HepG2 (cell line): ENCODE results near the gene SYCE3. TPM values are rescaled to one million over a fixed set of nuclear protein-coding genes. Genes with fewer than 3 reads are reported as not detected.
A peak's percentile ranks its signal among the peaks of the same experiment; 100 is the strongest.

Source experiments
- ARID3A ChIP-seq: IDR thresholded peaks from 2 replicates; pipeline ENCODE4 v1.6.1; 2012; ENCODE audit warnings: low read depth, low read length, improper control_type of control experiment
- BCL3 ChIP-seq: sonication (generic); formaldehyde crosslinking; IDR thresholded peaks from 2 replicates; pipeline ENCODE4 v1.5.1; 2020; ENCODE audit warnings: mild to moderate bottlenecking, missing genetic modification reagents, moderate library complexity
- CCDC6 ChIP-seq: sonication (generic); formaldehyde crosslinking; IDR thresholded peaks from 2 replicates; pipeline ENCODE4 v1.8.1; 2022; ENCODE audit warnings: mild to moderate bottlenecking, missing genetic modification reagents, moderate library complexity
- HDAC6 ChIP-seq: fragments of 200-600 bp; sonication (generic); IDR thresholded peaks from 2 replicates; pipeline ENCODE4 v1.7.0; 2017; ENCODE audit warnings: mild to moderate bottlenecking, antibody characterized with exemption, low read length, low read depth
- NCOR1 ChIP-seq: fragments of 200-600 bp; sonication (generic); IDR thresholded peaks from 2 replicates; pipeline ENCODE4 v1.7.0; 2017; ENCODE audit warnings: antibody characterized with exemption, low read length, borderline replicate concordance
- ONECUT2 ChIP-seq: sonication (generic); formaldehyde crosslinking; IDR thresholded peaks from 2 replicates; pipeline ENCODE4 v1.4.0; 2020; ENCODE audit warnings: missing genetic modification reagents
- POLR2G ChIP-seq: fragments of 200-400 bp; formaldehyde crosslinking; IDR thresholded peaks from 2 replicates; pipeline ENCODE4 v1.6.1; 2018; ENCODE audit warnings: mild to moderate bottlenecking, low read depth, low read length, moderate library complexity
- SCMH1 ChIP-seq: sonication (generic); formaldehyde crosslinking; IDR thresholded peaks from 2 replicates; pipeline ENCODE4 v1.9.0; 2021; ENCODE audit warnings: missing genetic modification reagents, mild to moderate bottlenecking, borderline replicate concordance
- UBTF ChIP-seq: sonication (generic); formaldehyde crosslinking; IDR thresholded peaks from 2 replicates; pipeline ENCODE4 v1.4.0; 2020; ENCODE audit warnings: mild to moderate bottlenecking, missing genetic modification reagents
- ZNF10 ChIP-seq: sonication (generic); formaldehyde crosslinking; IDR thresholded peaks from 2 replicates; pipeline ENCODE4 v1.4.0; 2020; ENCODE audit warnings: mild to moderate bottlenecking, low read depth, missing genetic modification reagents, borderline replicate concordance
- ZNF274 ChIP-seq: sonication (generic); formaldehyde crosslinking; IDR thresholded peaks from 2 replicates; pipeline ENCODE4 v1.5.1; 2020; ENCODE audit warnings: mild to moderate bottlenecking, missing genetic modification reagents
- ZNF367 ChIP-seq: sonication (generic); formaldehyde crosslinking; IDR thresholded peaks from 2 replicates; pipeline ENCODE4 v1.4.0; 2020; ENCODE audit warnings: missing genetic modification reagents, borderline replicate concordance
- ZNF576 ChIP-seq: sonication (generic); formaldehyde crosslinking; IDR thresholded peaks from 2 replicates; pipeline ENCODE4 v1.4.0; 2020; ENCODE audit warnings: mild to moderate bottlenecking, missing genetic modification reagents
- ZNF597 ChIP-seq: sonication (generic); formaldehyde crosslinking; IDR thresholded peaks from 2 replicates; pipeline ENCODE4 v1.5.0; 2020; ENCODE audit warnings: missing genetic modification reagents
- ZNF703 ChIP-seq: sonication (generic); formaldehyde crosslinking; IDR thresholded peaks from 2 replicates; pipeline ENCODE4 v1.5.1; 2020; ENCODE audit warnings: missing genetic modification reagents, mild to moderate bottlenecking, moderate library complexity, borderline replicate concordance
- ZNF781 ChIP-seq: sonication (generic); formaldehyde crosslinking; IDR thresholded peaks from 2 replicates; pipeline ENCODE4 v1.5.1; 2020; ENCODE audit warnings: borderline replicate concordance, mild to moderate bottlenecking, missing genetic modification reagents; ENCODE audit errors: not compliant biosample characterization
- ZNF816 ChIP-seq: sonication (generic); formaldehyde crosslinking; IDR thresholded peaks from 2 replicates; pipeline ENCODE4 v1.8.0; 2022; ENCODE audit warnings: missing genetic modification reagents, mild to moderate bottlenecking, borderline replicate concordance
- polyA plus RNA-seq, 8 experiments: library from polyadenylated mRNA; depleted of rRNA in 3 of 8; stranded (reverse) in 7 of 8; unstranded in 1 of 8; fragments of >200 nt; fragmentation: Illumina TruSeq in 4 of 8; extraction: Trizol in 4 of 8; gene quantifications; 2 replicates each; pipeline versions ENCODE4 v1.2.1 to v1.2.3, GENCODE V29; 2011 to 2016; ENCODE audit warnings: low read depth in 4 of 8, missing spikeins in 1 of 8, mixed read lengths in 1 of 8; ENCODE audit not compliant: insufficient read depth in 1 of 8
- total RNA-seq, 5 experiments: library from RNA; depleted of rRNA; stranded (reverse); fragments of >200 nt; fragmentation: Illumina TruSeq; extraction: Trizol; gene quantifications; 2 replicates each; pipeline ENCODE4 v1.2.3, GENCODE V29; 2016; ENCODE audit warnings: low read depth in 1 of 5

Gene SYCE3
- total and polyA plus RNA-seq, 2 of the 13 experiments (the other 11 are each of a cell fraction or from before 2014, with no cell fraction given): not detected

GRCh38 chr22:50529897-50530579, 32.7 kb downstream of the SYCE3 start, which contains the start of gene TYMP (continued):
- TF ChIP-seq ARID3A (no peak), ONECUT2 (peak; percentile 64; the same call in 1 of the 2 replicates), HDAC6 (no peak), CCDC6 (CRISPR knock-in tag) (0 out of 2 replicates have a peak, but pooled peaks have one; percentile 47), ZNF816 (CRISPR knock-in tag) (no peak), POLR2G (peak; percentile 72), BCL3 (CRISPR knock-in tag) (0 out of 2 replicates have a peak, but pooled peaks have one; percentile 7), ZNF703 (peak; percentile 77; the same call in 1 of the 2 replicates), ZNF597 (no peak), NCOR1 (no peak), ZNF367 (0 out of 2 replicates have a peak, but pooled peaks have one; percentile 27), UBTF (peak; percentile 84; the same call in 1 of the 2 replicates), ZNF274 (CRISPR knock-in tag) (no peak; the same call in 1 of the 2 replicates), ZNF10 (CRISPR knock-in tag) (no peak), ZNF576 (CRISPR knock-in tag) (no peak), SCMH1 (CRISPR knock-in tag) (no peak), ZNF781 (CRISPR knock-in tag) (peak; percentile 52)
